K562 (cell line): ENCODE data around the gene FN1.

Experiments used
- CBFB ChIP-seq: sonication (generic); formaldehyde crosslinking; IDR thresholded peaks from 2 replicates; pipeline ENCODE4 v1.4.0; 2020; ENCODE audit warnings: mild to moderate bottlenecking, missing genetic modification reagents
- RNF219 ChIP-seq: fragments of 250-450 bp; sonication (Bioruptor Pico); IDR thresholded peaks from 2 replicates; pipeline ENCODE4 v1.5.0; 2022; ENCODE audit warnings: mild to moderate bottlenecking

DNA sequence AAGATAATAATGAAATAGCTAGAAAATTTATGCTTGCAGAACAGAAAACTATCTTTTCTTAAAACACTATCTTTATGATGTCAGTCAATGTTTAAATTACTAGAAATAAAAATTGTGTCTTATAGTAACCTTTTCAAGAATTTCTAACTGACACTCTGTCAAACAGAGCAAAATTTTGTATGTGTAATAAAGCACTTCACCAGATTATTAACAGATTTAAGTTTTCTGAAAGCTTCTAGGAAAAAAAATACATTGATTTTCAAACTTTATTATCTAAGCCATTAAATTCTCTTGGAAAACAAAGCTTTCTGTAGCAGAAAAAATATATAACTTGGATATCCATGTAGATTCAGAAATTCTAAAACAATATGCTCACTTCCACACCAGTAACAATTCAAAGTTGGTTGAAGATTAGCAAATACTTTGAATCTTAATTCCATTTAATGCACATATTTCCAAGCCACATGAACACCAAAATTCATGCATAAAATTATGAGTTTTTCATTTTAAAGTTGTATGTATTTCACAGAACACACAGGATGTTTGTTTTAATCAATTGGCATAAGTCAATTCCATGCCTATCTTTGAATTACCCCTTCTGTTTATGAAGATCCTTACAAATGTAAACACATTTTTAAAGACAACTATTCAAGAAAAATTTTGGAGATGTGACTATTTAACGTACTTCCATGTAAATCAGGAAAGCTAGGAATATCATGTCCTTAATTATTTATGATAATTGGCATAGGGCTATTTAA lies 19.9 kb downstream of the FN1 start:
- TF ChIP-seq CBFB (no peak), RNF219 (CRISPR knock-in tag) (no peak)
